Measurements from ENCODE around the gene SSU72.

GRCh38 chr1:1550087-1550486, 24.6 kb downstream of the SSU72 start:
- TF ChIP-seq GATA2 (IDR thresholded peaks at IDR 0.05; ENCODE audit: low read depth, low read length) = no peak
- TF ChIP-seq GATA3 (IDR thresholded peaks at IDR 0.05; ENCODE audit: low read depth, low read length) = no peak

Measured in SH-SY5Y (cell line).